Measurements from ENCODE around the gene CIRBP.

Gene CIRBP

GRCh38 chr19:1226227-1226518 lies 43.0 kb upstream of the CIRBP start:
- Mint-ChIP-seq H3K27me3 (ENCODE audit: low read depth) (no peaks in the 10 kb centered on the region), H3K27ac (no peak overlapping the region), H3K9me3 (no peaks in the 10 kb centered on the region), H3K4me3 (no peak overlapping the region), H3K4me1 (no peaks in the 10 kb centered on the region), H3K36me3 (ENCODE audit: low read depth) (peaks cover 4% of the 10 kb centered on the region)
- no peak for TF ChIP-seq CTCF (IDR thresholded peaks at IDR 0.05; ENCODE audit: unreplicated experiment in 3 of 3)

- Mint-ChIP-seq H3K4me1 (peaks cover 2% of the 10 kb centered on the region), H3K9me3 (no peaks in the 10 kb centered on the region), H3K4me3 (no peak overlapping the region)
Measured at GRCh38 chr19:1226522-1227303, 42.4 kb upstream of the CIRBP start.

GRCh38 chr19:1227304-1228054 lies 41.7 kb upstream of the CIRBP start:
- Mint-ChIP-seq H3K27me3 (ENCODE audit: low read depth) (no peaks in the 10 kb centered on the region), H3K4me1 (peaks cover 10% of the 10 kb centered on the region), H3K4me3 (no peak overlapping the region), H3K27ac (no peak overlapping the region), H3K9me3 (no peaks in the 10 kb centered on the region), H3K36me3 (ENCODE audit: low read depth) (peaks cover 4% of the 10 kb centered on the region)
- no peak for TF ChIP-seq CTCF (IDR thresholded peaks at IDR 0.05; ENCODE audit: unreplicated experiment in 3 of 3)

More at GRCh38 chr19:1226522-1227303, 42.4 kb upstream of the CIRBP start:
- no peak for TF ChIP-seq CTCF (IDR thresholded peaks at IDR 0.05; ENCODE audit: unreplicated experiment in 3 of 3)
- Mint-ChIP-seq H3K27me3 (ENCODE audit: low read depth) (no peaks in the 10 kb centered on the region), H3K36me3 (ENCODE audit: low read depth) (peaks cover 4% of the 10 kb centered on the region), H3K27ac (no peak overlapping the region)

- no peak overlapping the region for H3K4me3 Mint-ChIP-seq
- peaks cover 13% of the 10 kb centered on the region for H3K4me1 Mint-ChIP-seq
- peaks cover 4% of the 10 kb centered on the region for H3K36me3 Mint-ChIP-seq (ENCODE audit: low read depth)
- H3K27ac Mint-ChIP-seq = no peak overlapping the region
- no peaks in the 10 kb centered on the region for H3K27me3 Mint-ChIP-seq (ENCODE audit: low read depth)
- no peaks in the 10 kb centered on the region for H3K9me3 Mint-ChIP-seq
- TF ChIP-seq CTCF (IDR thresholded peaks at IDR 0.05; ENCODE audit: unreplicated experiment in 3 of 3) = no peak
Measured at GRCh38 chr19:1228161-1228957, 40.8 kb upstream of the CIRBP start.

- Mint-ChIP-seq H3K9me3 (no peaks in the 10 kb centered on the region), H3K27me3 (ENCODE audit: low read depth) (no peaks in the 10 kb centered on the region), H3K4me1 (peaks cover 13% of the 10 kb centered on the region), H3K27ac (no peak overlapping the region), H3K4me3 (no peak overlapping the region), H3K36me3 (ENCODE audit: low read depth) (peaks cover 4% of the 10 kb centered on the region)
- TF ChIP-seq CTCF (IDR thresholded peaks at IDR 0.05; ENCODE audit: unreplicated experiment in 3 of 3) = no peak
Measured at GRCh38 chr19:1229056-1229923, 39.8 kb upstream of the CIRBP start.
